ENCODE measurements around the gene TNXB. TPM values are rescaled to one million over a fixed set of nuclear protein-coding genes. Genes with fewer than 3 reads are reported as not detected.

The TNXB gene

Small RNAs within 50 kb of the gene (small RNA-seq; reads per million reads assigned to genes)
- not detected for gene RNA5SP206 (ENCODE audit: insufficient read depth)

Measured in neuronal stem cell (in vitro differentiated cells).